NT2/D1 (cell line): ENCODE data around the gene SSMEM1.

Experiments used
- SUZ12 ChIP-seq: IDR thresholded peaks from 2 replicates; pipeline ENCODE4 v1.6.1; 2011; ENCODE audit not compliant: insufficient read length, insufficient read depth; ENCODE audit errors: extremely low read depth
- YY1 ChIP-seq: IDR thresholded peaks from 2 replicates; pipeline ENCODE4 v1.6.1; 2011; ENCODE audit not compliant: insufficient read length, insufficient read depth

DNA sequence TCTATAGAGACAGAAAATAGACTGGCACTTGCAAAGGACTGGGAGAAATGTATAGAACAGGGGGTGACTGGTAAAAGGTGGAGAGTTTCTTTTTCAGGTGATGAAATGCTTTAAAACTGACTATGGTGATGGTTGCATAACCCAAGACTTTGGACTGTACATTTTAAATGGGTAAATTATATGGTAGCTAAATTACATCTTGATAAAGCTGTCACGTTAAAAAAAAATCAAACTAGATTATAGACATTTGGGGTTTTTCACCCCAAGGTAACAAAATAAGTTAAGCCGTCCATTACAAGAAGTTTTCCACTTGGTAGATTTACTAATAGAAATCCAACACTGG lies 26.4 kb upstream of the SSMEM1 start:
- TF ChIP-seq SUZ12 (no peak), YY1 (no peak)
